ENCODE data around the gene MAGI2.

Gene MAGI2

GRCh38 chr7:78906735-78907134, 546.7 kb downstream of the MAGI2 start:
- DNase-seq (ENCODE audit: low read depth), result no peak

- no peak for DNase-seq (ENCODE audit: low read depth)
These were observed 548.0 kb downstream of the MAGI2 start for GRCh38 chr7:78905436-78905835.

DNA sequence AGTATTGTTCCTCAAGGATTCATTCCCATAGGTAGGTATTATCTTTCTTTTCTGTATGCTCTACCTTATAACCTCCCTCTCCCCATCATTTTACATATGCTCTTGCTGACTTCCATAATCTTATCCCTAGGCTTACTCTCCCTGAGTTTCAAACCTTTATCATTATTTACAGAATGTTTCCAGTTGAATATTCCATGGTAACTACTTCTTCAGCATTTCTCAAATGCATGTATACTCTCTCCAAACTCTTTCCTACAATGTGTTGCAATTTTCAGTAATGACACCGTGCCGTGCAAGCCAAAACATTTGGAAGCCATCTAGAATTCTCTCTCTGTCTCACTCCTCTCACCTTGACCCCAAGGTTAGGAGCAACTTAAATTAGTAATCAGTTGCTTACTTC, 548.5 kb downstream of the MAGI2 start:
- no peak for DNase-seq (ENCODE audit: low read depth)

DNA sequence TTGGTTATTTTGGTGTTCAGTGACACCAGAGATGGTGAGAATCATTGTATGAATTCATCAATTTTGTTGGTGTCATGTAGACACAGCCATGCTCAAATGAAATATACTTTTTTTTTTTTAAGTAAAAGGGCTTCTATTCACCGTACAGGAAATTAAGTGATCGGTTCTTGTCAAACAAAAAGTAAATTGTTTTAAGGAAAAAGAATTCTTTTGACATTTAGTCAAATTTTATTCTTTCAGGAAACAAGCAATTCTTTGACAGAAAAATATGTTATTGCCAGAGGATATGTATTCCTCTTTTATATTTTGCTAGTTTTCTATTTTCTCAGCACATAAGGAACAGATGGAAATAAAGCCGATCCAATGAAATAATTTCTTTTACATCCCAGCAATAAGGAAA, 551.9 kb downstream of the MAGI2 start:
- no peak for DNase-seq (ENCODE audit: low read depth)

DNA sequence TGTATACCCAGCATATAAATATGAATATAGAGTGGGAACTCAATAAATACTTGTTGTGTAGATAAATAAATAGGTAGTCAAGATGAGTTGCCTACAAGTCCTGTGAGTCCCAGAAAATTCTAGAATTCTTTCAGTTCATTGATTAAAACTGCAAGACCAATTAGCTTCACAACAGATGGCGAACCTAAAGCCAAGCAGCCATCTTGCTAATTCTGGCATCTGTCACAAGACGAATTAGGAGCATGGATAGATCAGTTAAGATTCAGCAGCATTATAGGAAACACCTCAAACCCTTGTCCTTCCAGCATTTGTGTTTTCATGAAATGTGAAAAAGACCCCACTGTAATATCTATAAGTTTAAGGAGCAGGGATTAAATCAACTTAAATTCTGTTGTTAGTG, 552.7 kb downstream of the MAGI2 start:
- DNase-seq (ENCODE audit: low read depth), result no peak

DNA sequence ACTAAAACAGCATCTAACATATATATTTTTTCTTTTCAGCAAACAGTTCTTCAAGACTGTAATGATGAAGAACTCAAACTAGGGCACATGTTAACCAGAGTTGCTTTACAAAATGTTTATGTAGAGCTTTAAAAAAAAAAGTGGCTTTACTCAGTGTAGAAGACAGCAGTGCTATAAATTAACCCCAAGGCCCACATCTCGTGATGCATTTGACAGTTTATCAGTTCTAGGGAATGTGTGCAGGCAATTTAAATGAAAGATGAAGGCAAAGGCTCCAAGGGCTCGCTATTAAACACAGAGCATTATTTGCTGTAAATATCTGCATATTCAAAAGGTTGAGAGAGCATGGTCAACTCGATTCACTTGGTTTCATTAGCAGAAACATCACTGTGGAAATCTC, 558.1 kb downstream of the MAGI2 start:
- DNase-seq (ENCODE audit: low read depth), result no peak

- DNase-seq (ENCODE audit: low read depth), result no peak
These were observed 574.3 kb downstream of the MAGI2 start for GRCh38 chr7:78879206-78879605.

GRCh38 chr7:78873117-78873516, 580.4 kb downstream of the MAGI2 start:
- DNase-seq (ENCODE audit: low read depth), result no peak

DNA sequence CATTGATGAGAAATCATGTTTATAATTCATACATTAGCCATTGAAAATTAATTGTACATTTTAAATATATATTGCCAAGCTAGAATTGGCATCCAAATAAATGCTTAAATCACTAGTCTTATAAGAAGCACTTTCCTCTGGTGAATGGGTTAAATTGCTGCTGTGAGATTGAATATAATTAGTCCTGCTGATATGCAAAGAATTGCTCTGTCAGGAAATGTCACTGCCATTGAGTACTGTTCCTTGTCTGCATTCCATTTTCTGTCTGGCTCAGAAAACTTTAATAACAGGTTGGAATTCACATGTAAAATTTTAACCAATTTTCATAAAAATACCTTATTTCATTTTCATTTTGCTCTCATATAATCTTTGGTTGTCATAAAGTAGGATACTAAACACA, 589.1 kb downstream of the MAGI2 start:
- no peak for DNase-seq (ENCODE audit: low read depth)

DNA sequence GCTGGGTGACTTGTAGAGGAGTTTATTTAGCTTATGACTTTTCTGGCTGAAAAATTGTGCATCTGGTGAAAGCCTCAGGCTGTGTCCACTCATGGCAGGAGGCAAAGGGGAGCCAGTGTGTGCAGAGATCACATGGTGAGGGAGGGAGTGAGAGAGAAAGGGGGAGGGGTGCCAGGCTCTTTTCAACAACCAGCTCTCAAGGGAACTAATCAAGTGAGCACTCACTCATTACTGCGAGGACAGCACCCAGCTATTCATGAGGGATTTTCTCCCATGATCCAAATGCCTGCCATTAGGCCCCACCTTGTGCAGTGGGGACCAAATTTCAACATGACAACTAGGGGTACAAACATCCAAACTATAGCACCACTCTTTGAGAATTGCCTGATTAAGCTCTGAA, 590.2 kb downstream of the MAGI2 start:
- DNase-seq (ENCODE audit: low read depth), result no peak

GRCh38 chr7:78862411-78862900, 591.0 kb downstream of the MAGI2 start:
- no peak for DNase-seq (ENCODE audit: low read depth)

DNA sequence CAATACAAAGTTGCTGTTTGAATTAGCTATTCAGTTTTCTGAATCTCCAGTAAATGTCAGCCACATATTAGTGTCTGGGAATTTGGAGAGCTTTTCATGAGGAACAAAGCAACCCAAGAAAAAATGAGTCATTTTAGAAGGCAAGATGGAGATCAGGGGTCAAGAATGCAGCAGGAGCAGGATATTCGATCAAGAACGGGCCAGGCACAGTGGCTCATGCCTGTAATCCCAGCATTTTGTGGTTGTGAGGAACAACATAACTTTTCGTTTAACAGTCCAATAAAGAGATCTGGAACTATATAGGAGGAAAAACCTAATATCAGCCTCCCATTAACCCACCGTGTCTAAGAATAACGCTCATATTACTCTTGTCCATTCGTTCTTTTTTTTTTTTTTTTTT, 600.5 kb downstream of the MAGI2 start:
- DNase-seq (ENCODE audit: low read depth), result no peak

GRCh38 chr7:78850093-78850740, 603.2 kb downstream of the MAGI2 start:
- DNase-seq (ENCODE audit: low read depth), result no peak

DNA sequence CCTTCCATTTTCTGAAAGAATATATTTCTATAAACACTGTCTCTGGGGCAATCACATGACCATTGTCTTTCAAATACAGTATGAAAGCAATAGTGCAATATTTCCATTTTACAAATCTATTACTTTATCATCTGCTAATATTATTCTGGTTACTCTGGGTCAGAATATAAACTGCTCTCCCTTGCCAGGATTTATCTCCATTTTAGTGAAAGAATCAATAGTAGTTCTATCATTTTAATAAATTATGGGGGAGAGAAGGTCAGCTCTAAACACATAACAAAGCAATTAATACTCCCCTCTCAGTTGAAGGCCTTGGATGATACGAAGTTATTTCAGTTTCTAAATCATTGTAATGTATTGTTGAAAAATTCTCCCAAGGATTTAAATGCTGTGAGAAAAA, 608.3 kb downstream of the MAGI2 start:
- DNase-seq (ENCODE audit: low read depth), result no peak

DNA sequence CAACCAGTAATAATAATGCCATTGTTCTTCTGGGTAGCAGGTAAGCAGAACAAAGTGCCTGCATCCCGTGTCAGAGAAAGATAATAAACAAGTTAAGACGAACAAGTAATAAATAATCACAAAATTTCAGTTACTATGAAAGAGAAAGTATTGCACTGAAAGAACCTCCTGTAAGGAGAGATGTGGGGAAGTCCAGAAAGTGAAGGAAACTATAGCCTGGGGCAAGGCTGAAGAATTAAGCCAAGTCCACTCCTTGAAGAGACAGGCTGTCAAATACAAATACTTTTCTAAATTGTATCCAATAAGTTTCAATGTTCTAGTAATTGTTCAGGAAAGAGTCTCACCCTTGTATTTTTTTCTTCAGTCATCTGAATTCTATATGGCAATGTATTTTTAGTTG, 611.4 kb downstream of the MAGI2 start:
- no peak for DNase-seq (ENCODE audit: low read depth)

GRCh38 chr7:78835897-78836296, 617.6 kb downstream of the MAGI2 start:
- DNase-seq (ENCODE audit: low read depth), result no peak

DNA sequence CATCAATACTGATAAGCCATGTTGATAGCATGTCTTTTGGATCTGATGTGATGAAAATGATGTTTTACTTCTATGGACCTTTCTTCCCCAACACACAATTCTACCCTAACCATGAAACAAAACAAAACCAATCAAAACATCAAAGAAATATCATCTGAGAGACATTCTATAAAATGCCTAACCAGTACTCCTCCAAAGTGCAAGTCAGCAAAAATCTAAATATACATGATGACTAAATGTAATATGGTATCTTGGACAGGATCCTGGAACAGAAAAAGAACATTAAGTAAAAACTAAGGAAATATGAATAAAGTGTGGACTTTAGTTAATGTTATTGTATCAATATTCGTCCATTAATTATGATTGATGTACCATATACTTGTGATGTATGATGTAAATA, 625.1 kb downstream of the MAGI2 start:
- no peak for DNase-seq (ENCODE audit: low read depth)

DNA sequence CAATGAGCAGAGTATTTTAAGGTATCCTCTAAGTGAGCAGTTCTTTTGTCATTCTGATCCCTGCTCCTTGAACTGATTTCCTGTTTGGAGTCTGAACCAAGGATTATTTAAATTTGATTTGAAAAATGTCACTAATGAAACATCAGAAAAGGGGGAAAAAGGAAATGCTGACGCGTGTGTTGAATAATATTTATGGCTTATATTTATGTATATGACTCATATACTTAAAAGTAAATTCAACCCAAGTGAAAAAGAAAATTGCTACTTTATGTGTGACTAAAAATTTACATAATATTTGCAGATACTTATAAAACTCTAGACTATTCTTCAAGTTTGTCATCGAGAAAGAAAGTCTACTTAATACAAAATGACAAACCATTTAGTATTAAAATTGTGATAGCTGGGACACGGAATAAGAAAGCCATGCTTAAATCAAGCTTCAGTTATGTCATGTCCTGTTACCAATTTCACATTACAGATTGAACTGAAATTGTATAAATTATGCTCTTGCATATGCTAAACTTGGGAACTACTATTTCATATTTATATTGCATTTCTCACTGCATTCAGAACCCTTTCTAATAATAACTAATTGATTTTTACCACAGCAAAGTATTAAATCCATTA, 649.9 kb downstream of the MAGI2 start:
- no peak for DNase-seq (ENCODE audit: low read depth)

GRCh38 chr7:78794101-78794500, 659.4 kb downstream of the MAGI2 start:
- no peak for DNase-seq (ENCODE audit: low read depth)

GRCh38 chr7:78792624-78793023, 660.8 kb downstream of the MAGI2 start:
- DNase-seq (ENCODE audit: low read depth), result no peak

- no peak for DNase-seq (ENCODE audit: low read depth)
These were observed 661.5 kb downstream of the MAGI2 start for GRCh38 chr7:78792006-78792405.

GRCh38 chr7:78788464-78788863, 665.0 kb downstream of the MAGI2 start:
- DNase-seq (ENCODE audit: low read depth), result no peak

- DNase-seq (ENCODE audit: low read depth), result no peak
These were observed 665.6 kb downstream of the MAGI2 start for GRCh38 chr7:78787854-78788253.

- no peak for DNase-seq (ENCODE audit: low read depth)
These were observed 667.4 kb downstream of the MAGI2 start for GRCh38 chr7:78786055-78786454.

Measured in activated gamma-delta T cell treated with anti-CD3 and anti-CD28 coated beads, Interleukin-2, amount 50 U/mL, for 16 hours (primary cell).